Embryonic facial prominence (tissue), 1 donor: ENCODE results near the gene RBM47.

Source experiments
- DNase-seq: peaks from one replicate; pipeline ENCODE4 v3.0.0-alpha.2; 2016; ENCODE audit errors: extremely low spot score

Gene RBM47

GRCh38 chr4:40586729-40587128 is 42.9 kb downstream of the RBM47 start:
- DNase-seq = no peak

- no peak for DNase-seq
Observed at GRCh38 chr4:40586034-40586433, 43.6 kb downstream of the RBM47 start.

GRCh38 chr4:40585201-40585799 is 44.4 kb downstream of the RBM47 start:
- DNase-seq = no peak

- no peak for DNase-seq
Observed at GRCh38 chr4:40584517-40585141, 45.0 kb downstream of the RBM47 start.

- DNase-seq = no peak
Observed at GRCh38 chr4:40583850-40584439, 45.7 kb downstream of the RBM47 start.

GRCh38 chr4:40582413-40582812 is 47.3 kb downstream of the RBM47 start:
- no peak for DNase-seq

GRCh38 chr4:40581254-40582140 is 48.2 kb downstream of the RBM47 start:
- DNase-seq = no peak

GRCh38 chr4:40579983-40580382 is 49.7 kb downstream of the RBM47 start:
- no peak for DNase-seq

GRCh38 chr4:40577588-40578253 is 51.9 kb downstream of the RBM47 start:
- no peak for DNase-seq

- DNase-seq = no peak
Observed at GRCh38 chr4:40576651-40577480, 52.8 kb downstream of the RBM47 start.

- no peak for DNase-seq
Observed at GRCh38 chr4:40575846-40576245, 53.8 kb downstream of the RBM47 start.

GRCh38 chr4:40573593-40574311 is 55.9 kb downstream of the RBM47 start:
- no peak for DNase-seq

- no peak for DNase-seq
Observed at GRCh38 chr4:40572692-40573310, 56.9 kb downstream of the RBM47 start.

- DNase-seq = no peak
Observed at GRCh38 chr4:40571208-40571607, 58.5 kb downstream of the RBM47 start.

GRCh38 chr4:40570348-40571077 is 59.2 kb downstream of the RBM47 start:
- DNase-seq = no peak

- no peak for DNase-seq
Observed at GRCh38 chr4:40564815-40565483, 64.7 kb downstream of the RBM47 start.

- no peak for DNase-seq
Observed at GRCh38 chr4:40564004-40564403, 65.7 kb downstream of the RBM47 start.

- DNase-seq = no peak
Observed at GRCh38 chr4:40563401-40563800, 66.3 kb downstream of the RBM47 start.

- no peak for DNase-seq
Observed at GRCh38 chr4:40562681-40563080, 67.0 kb downstream of the RBM47 start.
